GM19455 (cell line): ENCODE data around the gene EBLN1.
"Not testable (repeated sequence)": the region's sequence is repeated elsewhere in the genome, so short reads cannot be mapped to it uniquely, and the experiment has no call there.

ENCODE experiments used
- ATAC-seq: cut with Tn5 transposase; IDR thresholded peaks from one replicate; pipeline ENCODE4 v1.9.1; 2021; ENCODE audit not compliant: unreplicated experiment

EBLN1 gene

GRCh38 chr10:22228167-22228938, 10.5 kb upstream of the EBLN1 start:
- ATAC-seq = no peak

- ATAC-seq = no peak
Measured at GRCh38 chr10:22226599-22226998, 8.8 kb upstream of the EBLN1 start.

GRCh38 chr10:22222236-22223190, 4.7 kb upstream of the EBLN1 start:
- no peak for ATAC-seq

GRCh38 chr10:22219308-22219707, 1.5 kb upstream of the EBLN1 start:
- ATAC-seq = no peak

- ATAC-seq = no peak
Measured at GRCh38 chr10:22218448-22218847, 633 bp upstream of the EBLN1 start.

GRCh38 chr10:22217084-22217483, 731 bp downstream of the EBLN1 start:
- ATAC-seq = not testable (repeated sequence)

- no peak for ATAC-seq
Measured at GRCh38 chr10:22210267-22210666, 7.5 kb downstream of the EBLN1 start.

- no peak for ATAC-seq
Measured at GRCh38 chr10:22193945-22194344, 23.9 kb downstream of the EBLN1 start.

GRCh38 chr10:22185586-22185985, 32.2 kb downstream of the EBLN1 start:
- ATAC-seq = no peak

- no peak for ATAC-seq
Measured at GRCh38 chr10:22183771-22184461, 33.9 kb downstream of the EBLN1 start.

- ATAC-seq = no peak
Measured at GRCh38 chr10:22180724-22181123, 37.1 kb downstream of the EBLN1 start.

- no peak for ATAC-seq
Measured at GRCh38 chr10:22174442-22174841, 43.4 kb downstream of the EBLN1 start.

- ATAC-seq = no peak
Measured at GRCh38 chr10:22171131-22171530, 46.7 kb downstream of the EBLN1 start.

- no peak for ATAC-seq
Measured at GRCh38 chr10:22170582-22170981, 47.2 kb downstream of the EBLN1 start.

GRCh38 chr10:22159979-22160378, 57.8 kb downstream of the EBLN1 start:
- no peak for ATAC-seq

GRCh38 chr10:22159180-22159579, 58.6 kb downstream of the EBLN1 start:
- ATAC-seq = no peak
